Naive thymus-derived CD4-positive, alpha-beta T cell (primary cell): ENCODE data around the gene OCA2. TPM values are rescaled to one million over a fixed set of nuclear protein-coding genes. Genes with fewer than 3 reads are reported as not detected.

Source experiments
- ATAC-seq: fragments of 150-1000 bp; cut with Tn5 transposase; 2 replicates; pipeline ENCODE4 v1.10.0; 2021; ENCODE audit warnings: mild to moderate bottlenecking, moderate library complexity
- CTCF ChIA-PET: fragments of 350-600 bp; sonication (Branson Sonifier 250); formaldehyde crosslinking; loops from one replicate; lab custom pipeline; 2021; ENCODE audit warnings: antibody characterized with exemption; lab: Charles Lee
- POLR2A ChIA-PET: fragments of 350-600 bp; sonication (Branson Sonifier 250); formaldehyde crosslinking; loops from one replicate; lab custom pipeline; 2021; ENCODE audit warnings: antibody characterized with exemption, inconsistent platforms; lab: Charles Lee
- DNase-seq, 9 donors: peaks; one replicate each; pipeline versions ENCODE4 v3.0.0 to v3.0.0-alpha.2; 2020 to 2022; ENCODE audit warnings: mixed read lengths in 1 of 9
- H3K27ac ChIP-seq: one replicate; pipeline ENCODE4 v1.7.0; 2013; ENCODE audit warnings: mild to moderate bottlenecking, low read depth, low read length, moderate library complexity
- H3K27me3 ChIP-seq, 2 donors: one replicate each; pipeline ENCODE4 v1.7.0; 2013; ENCODE audit warnings: low read length in 2 of 2, mild to moderate bottlenecking in 2 of 2, moderate library complexity in 2 of 2; ENCODE audit not compliant: control insufficient read depth in 2 of 2, insufficient read depth in 2 of 2
- H3K36me3 ChIP-seq, 3 experiments: 1 replicate in 2 of 3; 2 replicates in 1 of 3; pipeline ENCODE4 v1.7.0; 2013; ENCODE audit warnings: low read length in 3 of 3, mild to moderate bottlenecking in 3 of 3, moderate library complexity in 1 of 3; ENCODE audit not compliant: insufficient read depth in 3 of 3, control insufficient read depth in 2 of 3
- H3K4me1 ChIP-seq, 2 donors: one replicate each; pipeline ENCODE4 v1.7.0; 2013; ENCODE audit warnings: low read length in 2 of 2, mild to moderate bottlenecking in 2 of 2, moderate library complexity in 1 of 2; ENCODE audit not compliant: control insufficient read depth in 2 of 2, insufficient read depth in 2 of 2
- H3K4me3 ChIP-seq: 2 replicates; pipeline ENCODE4 v1.7.0; 2013; ENCODE audit warnings: mild to moderate bottlenecking, low read length
- H3K9me3 ChIP-seq, 3 experiments: 1 replicate in 2 of 3; 2 replicates in 1 of 3; pipeline ENCODE4 v1.7.0; 2013; ENCODE audit warnings: low read length in 3 of 3; ENCODE audit not compliant: control insufficient read depth in 2 of 3
- H3K27ac Mint-ChIP-seq, 9 donors: one replicate each; pipeline ENCODE4 v1.8.0; 2020 to 2022; ENCODE audit warnings: mixed read lengths in 9 of 9, mild to moderate bottlenecking in 8 of 9, moderate library complexity in 5 of 9, inconsistent platforms in 2 of 9
- H3K27me3 Mint-ChIP-seq, 5 donors: one replicate each; pipeline ENCODE4 v1.8.0; 2021 to 2022; ENCODE audit warnings: mixed read lengths in 5 of 5, mild to moderate bottlenecking in 1 of 5
- H3K36me3 Mint-ChIP-seq, 5 donors: one replicate each; pipeline ENCODE4 v1.8.0; 2020 to 2022; ENCODE audit warnings: mixed read lengths in 5 of 5, mild to moderate bottlenecking in 3 of 5, inconsistent platforms in 1 of 5
- H3K4me1 Mint-ChIP-seq, 7 donors: one replicate each; pipeline ENCODE4 v1.8.0; 2020 to 2022; ENCODE audit warnings: mixed read lengths in 7 of 7, mild to moderate bottlenecking in 3 of 7, inconsistent platforms in 1 of 7
- H3K4me3 Mint-ChIP-seq, 10 donors: one replicate each; pipeline ENCODE4 v1.8.0; 2020 to 2022; ENCODE audit warnings: mild to moderate bottlenecking in 10 of 10, mixed read lengths in 10 of 10, moderate library complexity in 6 of 10, inconsistent platforms in 2 of 10
- H3K9me3 Mint-ChIP-seq, 11 donors: one replicate each; pipeline ENCODE4 v1.8.0; 2020 to 2022; ENCODE audit warnings: mixed read lengths in 11 of 11, mild to moderate bottlenecking in 4 of 11, inconsistent platforms in 1 of 11, moderate library complexity in 1 of 11
- intact Hi-C, 2 donors: fragments of 100-400 bp; cut with micrococcal nuclease; formaldehyde crosslinking; loops; one replicate each; pipeline ENCODE4 v1.15.1; 2023
- polyA plus RNA-seq, 2 donors: library from polyadenylated mRNA; unstranded; fragments of 300-500 nt; fragmentation: Illumina TruSeq; gene quantifications; one replicate each; pipeline ENCODE4 v1.2.3, GENCODE V29; 2021
- total RNA-seq, 6 experiments: library from RNA in 5 of 6; stranded (reverse) in 5 of 6; gene quantifications; 1 replicate in 5 of 6; 2 replicates in 1 of 6; pipeline ENCODE4 v1.2.3 and lab custom pipeline; 2021 to 2026

The OCA2 gene
- total and polyA plus RNA-seq, 7 experiments from 2014 or later: not detected

- ATAC-seq: no peak
- CTCF ChIA-PET: no interaction called here
Measured at GRCh38 chr15:28033443-28033842, 65.7 kb downstream of the OCA2 start.

DNA sequence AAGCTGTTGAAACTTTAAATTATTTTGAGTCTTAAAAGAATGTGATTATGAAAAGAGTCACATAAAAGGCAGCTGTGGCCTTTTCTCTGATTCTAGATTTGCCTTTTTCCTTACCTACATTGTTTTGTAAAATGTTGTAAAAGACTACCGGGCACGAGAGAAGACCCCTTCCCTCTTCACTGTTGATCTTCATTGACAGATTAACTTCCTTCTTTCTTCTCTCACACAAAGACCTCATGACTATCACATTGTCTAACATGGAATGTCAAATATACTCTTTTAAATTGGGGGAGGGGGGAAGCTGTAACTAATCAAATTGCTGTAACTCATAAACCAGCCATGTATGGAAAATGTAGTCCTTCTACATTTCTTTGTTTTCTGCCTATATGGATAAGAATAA lies 68.3 kb downstream of the OCA2 start:
- ATAC-seq: no peak
- H3K9me3 Mint-ChIP-seq: no peaks in the 10 kb centered on the region
- H3K27me3 Mint-ChIP-seq: peaks cover 0 to 11% (median 5%) of the 10 kb centered on the region in 5 donors
- Histone ChIP-seq H3K4me1 (no peaks in the 10 kb centered on the region), H3K9me3 (no peaks in the 10 kb centered on the region), H3K27ac (no peak overlapping the region), H3K27me3 (no peaks in the 10 kb centered on the region), H3K4me3 (no peak overlapping the region), H3K36me3 (no peaks in the 10 kb centered on the region)
- DNase-seq: no peak
- H3K4me1 Mint-ChIP-seq: no peaks in the 10 kb centered on the region
- H3K36me3 Mint-ChIP-seq: no peaks in the 10 kb centered on the region
- POLR2A ChIA-PET: no interaction called here
- H3K4me3 Mint-ChIP-seq: no peak overlapping the region
- no peak overlapping the region for H3K27ac Mint-ChIP-seq
- CTCF ChIA-PET: no interaction called here
- intact Hi-C loops: no loop called here

More at GRCh38 chr15:28033443-28033842, 65.7 kb downstream of the OCA2 start:
- Histone ChIP-seq H3K4me3 (no peak overlapping the region), H3K9me3 (no peaks in the 10 kb centered on the region), H3K27ac (no peak overlapping the region), H3K4me1 (no peaks in the 10 kb centered on the region), H3K36me3 (no peaks in the 10 kb centered on the region), H3K27me3 (no peaks in the 10 kb centered on the region)
- Mint-ChIP-seq H3K9me3 (peaks cover 0 to 1% (median 0%) of the 10 kb centered on the region in 11 donors), H3K27ac (no peak overlapping the region), H3K4me3 (no peak overlapping the region), H3K36me3 (no peaks in the 10 kb centered on the region), H3K27me3 (peaks cover 0 to 26% (median 14%) of the 10 kb centered on the region in 5 donors), H3K4me1 (peaks cover 0 to 2% (median 0%) of the 10 kb centered on the region in 7 donors)
- POLR2A ChIA-PET: no interaction called here
- no peak for DNase-seq
- intact Hi-C loops: no loop called here

DNA sequence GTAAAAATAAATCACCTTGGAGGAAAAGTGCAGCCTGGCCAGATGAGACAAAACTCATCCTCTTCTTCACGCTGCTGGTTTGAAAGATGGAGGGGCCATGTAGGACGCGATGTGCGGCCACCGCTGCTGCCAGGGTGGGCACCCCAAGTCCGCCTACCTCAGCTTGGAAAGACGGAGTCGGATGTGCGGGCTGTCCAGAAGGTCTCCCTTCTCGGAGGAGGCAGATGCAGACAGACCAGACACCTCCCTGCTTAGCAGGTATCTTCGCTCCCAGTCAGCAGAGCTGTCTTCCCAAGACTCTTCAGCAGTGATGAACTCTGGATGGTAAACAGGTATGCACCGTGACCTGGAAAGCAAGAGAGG lies 71.4 kb downstream of the OCA2 start:
- DNase-seq (no peak), ATAC-seq (no peak)
- no peaks in the 10 kb centered on the region for H3K4me1 Mint-ChIP-seq
- H3K27me3 Mint-ChIP-seq: peaks cover 0 to 8% (median 0%) of the 10 kb centered on the region in 5 donors
- H3K9me3 Mint-ChIP-seq: no peaks in the 10 kb centered on the region
- POLR2A ChIA-PET: no interaction called here
- no peak overlapping the region for H3K27ac ChIP-seq
- H3K36me3 ChIP-seq: no peaks in the 10 kb centered on the region
- H3K4me3 Mint-ChIP-seq: no peak overlapping the region
- no peak overlapping the region for H3K27ac Mint-ChIP-seq
- CTCF ChIA-PET: no interaction called here
- H3K27me3 ChIP-seq: no peaks in the 10 kb centered on the region
- intact Hi-C loops: no loop called here
- no peak overlapping the region for H3K4me3 ChIP-seq
- H3K36me3 Mint-ChIP-seq: no peaks in the 10 kb centered on the region
- no peaks in the 10 kb centered on the region for H3K9me3 ChIP-seq
- no peaks in the 10 kb centered on the region for H3K4me1 ChIP-seq

GRCh38 chr15:28026764-28027713 lies 72.1 kb downstream of the OCA2 start:
- CTCF ChIA-PET: no interaction called here

GRCh38 chr15:28026221-28026620 lies 72.9 kb downstream of the OCA2 start:
- Histone ChIP-seq H3K36me3 (no peaks in the 10 kb centered on the region), H3K27ac (no peak overlapping the region), H3K9me3 (no peaks in the 10 kb centered on the region), H3K4me1 (no peaks in the 10 kb centered on the region), H3K4me3 (no peak overlapping the region), H3K27me3 (no peaks in the 10 kb centered on the region)
- ATAC-seq (no peak), DNase-seq (no peak)
- intact Hi-C loops: no loop called here
- ChIA-PET POLR2A (no interaction called here), CTCF (no interaction called here)
- Mint-ChIP-seq H3K27ac (no peak overlapping the region), H3K36me3 (no peaks in the 10 kb centered on the region), H3K4me1 (no peaks in the 10 kb centered on the region), H3K27me3 (peaks cover 0 to 7% (median 0%) of the 10 kb centered on the region in 5 donors), H3K9me3 (no peaks in the 10 kb centered on the region), H3K4me3 (no peak overlapping the region)

More at GRCh38 chr15:28026764-28027713, 72.1 kb downstream of the OCA2 start:
- intact Hi-C loops: no loop called here
- no peak for DNase-seq
- no peaks in the 10 kb centered on the region for H3K4me1 ChIP-seq
- H3K27me3 Mint-ChIP-seq: peaks cover 0 to 7% (median 0%) of the 10 kb centered on the region in 5 donors
- no peaks in the 10 kb centered on the region for H3K36me3 Mint-ChIP-seq
- no peak overlapping the region for H3K27ac ChIP-seq
- POLR2A ChIA-PET: no interaction called here
- no peak overlapping the region for H3K4me3 ChIP-seq
- no peak overlapping the region for H3K27ac Mint-ChIP-seq
- no peaks in the 10 kb centered on the region for H3K9me3 ChIP-seq
- H3K36me3 ChIP-seq: no peaks in the 10 kb centered on the region
- no peaks in the 10 kb centered on the region for H3K9me3 Mint-ChIP-seq
- H3K27me3 ChIP-seq: no peaks in the 10 kb centered on the region
- no peak overlapping the region for H3K4me3 Mint-ChIP-seq
- H3K4me1 Mint-ChIP-seq: no peaks in the 10 kb centered on the region
- ATAC-seq: no peak

DNA sequence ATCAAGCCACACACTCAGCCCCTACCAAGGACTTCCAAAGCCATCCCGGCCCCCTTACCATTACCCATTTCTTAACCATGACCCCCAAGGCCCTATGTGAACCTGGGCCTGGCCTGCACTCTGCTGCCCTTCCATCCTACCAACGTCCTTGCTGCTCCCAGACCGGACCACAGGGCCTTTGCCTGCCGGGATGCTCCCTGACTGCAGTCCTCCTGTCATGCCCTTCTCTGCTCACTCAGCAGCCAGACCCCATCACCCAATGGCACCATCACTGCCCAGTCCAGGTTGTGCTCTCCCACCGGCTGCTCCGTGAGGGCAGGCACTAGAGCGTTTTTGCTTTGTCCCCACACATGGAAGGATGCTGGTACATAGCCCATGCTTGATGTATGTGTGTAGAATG lies 73.7 kb downstream of the OCA2 start:
- H3K4me1 Mint-ChIP-seq: no peaks in the 10 kb centered on the region
- ATAC-seq (no peak), DNase-seq (no peak)
- Histone ChIP-seq H3K4me3 (no peak overlapping the region), H3K9me3 (no peaks in the 10 kb centered on the region), H3K27me3 (no peaks in the 10 kb centered on the region), H3K36me3 (no peaks in the 10 kb centered on the region), H3K27ac (no peak overlapping the region), H3K4me1 (no peaks in the 10 kb centered on the region)
- ChIA-PET CTCF (no interaction called here), POLR2A (no interaction called here)
- intact Hi-C loops: no loop called here
- no peaks in the 10 kb centered on the region for H3K9me3 Mint-ChIP-seq
- H3K27ac Mint-ChIP-seq: no peak overlapping the region
- peaks cover 0 to 11% (median 0%) of the 10 kb centered on the region in 5 donors for H3K27me3 Mint-ChIP-seq
- H3K4me3 Mint-ChIP-seq: no peak overlapping the region
- no peaks in the 10 kb centered on the region for H3K36me3 Mint-ChIP-seq

- H3K4me1 ChIP-seq: no peaks in the 10 kb centered on the region
- Mint-ChIP-seq H3K4me1 (no peaks in the 10 kb centered on the region), H3K9me3 (no peaks in the 10 kb centered on the region), H3K4me3 (no peak overlapping the region), H3K27me3 (peaks cover 0 to 9% (median 0%) of the 10 kb centered on the region in 5 donors), H3K27ac (no peak overlapping the region), H3K36me3 (no peaks in the 10 kb centered on the region)
- ChIA-PET CTCF (no interaction called here), POLR2A (no interaction called here)
- ATAC-seq: no peak
- no peak for DNase-seq
- intact Hi-C loops: no loop called here
- no peaks in the 10 kb centered on the region for H3K27me3 ChIP-seq
- H3K36me3 ChIP-seq: no peaks in the 10 kb centered on the region
- no peaks in the 10 kb centered on the region for H3K9me3 ChIP-seq
- H3K27ac ChIP-seq: no peak overlapping the region
- H3K4me3 ChIP-seq: no peak overlapping the region
Measured at GRCh38 chr15:28024889-28025250, 74.2 kb downstream of the OCA2 start.
